ENCODE results near the gene THSD4.
A peak's percentile ranks its signal among the peaks of the same experiment; 100 is the strongest.
"Not testable (repeated sequence)": the region's sequence is repeated elsewhere in the genome, so short reads cannot be mapped to it uniquely, and the experiment has no call there.

THSD4 gene

DNA sequence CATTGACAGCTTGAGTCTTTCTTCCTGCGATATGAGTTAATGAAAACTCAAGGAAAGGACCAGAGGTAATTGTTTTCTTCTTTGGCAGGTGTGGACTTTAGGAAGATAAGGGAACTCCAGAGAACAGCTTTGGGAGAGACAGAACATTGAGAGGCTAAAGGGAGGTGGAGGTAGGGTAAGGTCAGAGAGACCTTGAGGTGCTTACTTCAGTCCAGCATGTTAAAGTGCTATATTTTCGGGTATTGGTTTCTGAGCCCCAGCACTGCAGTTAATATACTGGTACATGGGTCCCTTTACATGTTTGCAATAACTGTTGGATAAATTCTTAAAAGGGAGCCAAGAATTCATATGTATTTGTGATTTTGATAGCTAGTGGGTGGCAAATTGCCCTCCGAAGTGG, 322.1 kb downstream of the THSD4 start:
- H3K27ac ChIP-seq = no peak overlapping the region
- no peak for DNase-seq (ENCODE audit: low spot score)

DNA sequence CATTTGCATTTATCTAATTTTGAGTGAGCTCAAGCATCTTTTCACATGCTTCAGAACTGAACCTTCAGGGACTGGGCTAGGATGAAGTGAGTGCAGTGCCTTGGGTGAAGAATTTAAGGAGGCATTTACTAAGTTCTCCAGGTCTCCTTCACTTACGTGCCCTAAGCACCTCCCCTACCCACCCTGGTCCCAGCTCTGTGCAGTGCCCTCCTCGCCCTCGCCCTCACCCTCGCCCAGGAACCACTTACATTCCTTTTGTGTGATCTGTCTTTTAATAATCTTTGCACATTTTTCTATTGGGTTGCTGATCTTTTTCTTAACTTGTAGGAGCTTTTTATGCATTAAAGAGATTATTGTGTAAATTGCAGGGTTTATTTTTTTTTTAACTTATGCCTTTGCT, 322.6 kb downstream of the THSD4 start:
- TF ChIP-seq, protein P1, sequence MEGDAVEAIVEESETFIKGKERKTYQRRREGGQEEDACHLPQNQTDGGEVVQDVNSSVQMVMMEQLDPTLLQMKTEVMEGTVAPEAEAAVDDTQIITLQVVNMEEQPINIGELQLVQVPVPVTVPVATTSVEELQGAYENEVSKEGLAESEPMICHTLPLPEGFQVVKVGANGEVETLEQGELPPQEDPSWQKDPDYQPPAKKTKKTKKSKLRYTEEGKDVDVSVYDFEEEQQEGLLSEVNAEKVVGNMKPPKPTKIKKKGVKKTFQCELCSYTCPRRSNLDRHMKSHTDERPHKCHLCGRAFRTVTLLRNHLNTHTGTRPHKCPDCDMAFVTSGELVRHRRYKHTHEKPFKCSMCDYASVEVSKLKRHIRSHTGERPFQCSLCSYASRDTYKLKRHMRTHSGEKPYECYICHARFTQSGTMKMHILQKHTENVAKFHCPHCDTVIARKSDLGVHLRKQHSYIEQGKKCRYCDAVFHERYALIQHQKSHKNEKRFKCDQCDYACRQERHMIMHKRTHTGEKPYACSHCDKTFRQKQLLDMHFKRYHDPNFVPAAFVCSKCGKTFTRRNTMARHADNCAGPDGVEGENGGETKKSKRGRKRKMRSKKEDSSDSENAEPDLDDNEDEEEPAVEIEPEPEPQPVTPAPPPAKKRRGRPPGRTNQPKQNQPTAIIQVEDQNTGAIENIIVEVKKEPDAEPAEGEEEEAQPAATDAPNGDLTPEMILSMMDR (IDR thresholded peaks at IDR 0.05) = no peak
- H3K27ac ChIP-seq = no peak overlapping the region
- no peak for DNase-seq (ENCODE audit: low spot score)

More for the DNA sequence above, 322.1 kb downstream of the THSD4 start:
- H3K4me3 ChIP-seq = no peak overlapping the region
- TF ChIP-seq, protein P1 (IDR thresholded peaks at IDR 0.05) = no peak

DNA sequence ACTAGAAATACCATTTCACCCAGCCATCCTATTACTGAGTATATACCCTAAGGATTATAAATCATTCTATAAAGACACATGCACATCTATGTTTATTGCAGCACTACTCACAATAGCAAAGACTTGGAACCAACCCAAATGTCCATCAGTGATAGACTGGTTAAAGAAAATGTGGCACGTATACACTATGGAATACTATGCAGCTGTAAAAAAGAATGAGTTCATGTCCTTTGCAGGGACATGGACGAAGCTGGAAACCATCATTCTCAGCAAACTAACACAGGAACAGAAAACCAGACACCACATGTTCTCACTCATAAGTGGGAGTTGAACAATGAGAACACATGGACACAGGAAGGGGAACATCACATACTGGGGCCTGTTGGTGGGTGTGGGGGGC, 324.2 kb downstream of the THSD4 start:
- not testable (repeated sequence) for H3K27ac ChIP-seq; H3K4me3 ChIP-seq; DNase-seq (ENCODE audit: low spot score)

More for the DNA sequence above, 322.6 kb downstream of the THSD4 start:
- H3K4me3 ChIP-seq = no peak overlapping the region

DNA sequence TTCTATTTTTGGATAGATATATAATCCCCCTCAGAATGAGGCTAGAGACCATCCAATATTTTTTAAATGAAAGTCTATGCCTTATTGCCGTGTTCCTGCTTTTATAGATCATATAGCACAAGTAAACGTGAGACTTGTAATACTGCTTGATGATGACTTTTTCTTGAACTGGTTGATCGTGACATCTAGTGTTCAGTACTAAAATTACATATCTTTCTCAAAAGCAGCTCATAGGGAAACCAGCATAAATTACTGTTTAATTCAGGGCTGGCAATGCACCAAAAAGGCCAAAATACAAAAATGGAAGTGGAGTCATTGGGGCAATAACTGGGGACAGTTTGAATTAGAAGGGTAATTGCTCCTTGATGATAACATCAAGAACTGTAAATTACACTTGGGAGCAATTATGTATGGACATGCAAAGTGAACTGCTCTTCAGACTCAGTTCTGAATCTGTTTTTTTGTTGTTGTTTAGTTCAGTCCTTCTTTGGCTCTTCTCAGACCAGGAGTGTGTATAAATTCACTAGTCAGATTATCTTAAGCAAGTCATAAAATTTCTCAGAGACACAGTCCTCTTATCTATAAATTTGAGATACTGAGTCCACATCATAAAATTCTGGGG, 325.3 kb downstream of the THSD4 start:
- Histone ChIP-seq H3K4me3 (no peak overlapping the region), H3K27ac (no peak overlapping the region)
- DNase-seq (ENCODE audit: low spot score) = no peak
- TF ChIP-seq, protein P1 (IDR thresholded peaks at IDR 0.05) = peak; percentile 35

DNA sequence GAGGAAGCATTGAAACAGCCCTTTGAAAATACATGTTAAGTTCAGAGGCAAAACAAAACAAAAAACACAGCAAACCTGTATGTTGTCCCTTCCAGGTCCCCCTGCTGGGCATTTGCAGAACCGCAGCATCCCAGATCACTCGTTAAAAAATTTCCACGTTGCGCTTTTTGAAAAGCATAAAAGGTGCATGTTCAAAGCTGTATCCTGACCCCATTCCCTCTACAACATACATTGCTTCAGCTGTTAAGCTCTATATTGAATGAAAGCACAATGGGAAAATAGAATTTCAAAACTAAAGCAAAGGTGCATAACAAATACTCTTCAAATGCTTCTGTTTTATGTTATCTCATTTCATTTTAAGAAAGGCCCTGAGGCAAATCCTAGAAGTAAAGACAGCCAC, 328.3 kb downstream of the THSD4 start:
- DNase-seq (ENCODE audit: low spot score) = no peak
- H3K27ac ChIP-seq = no peak overlapping the region
- TF ChIP-seq, protein P1 (IDR thresholded peaks at IDR 0.05) = peak; percentile 78
- no peak overlapping the region for H3K4me3 ChIP-seq

DNA sequence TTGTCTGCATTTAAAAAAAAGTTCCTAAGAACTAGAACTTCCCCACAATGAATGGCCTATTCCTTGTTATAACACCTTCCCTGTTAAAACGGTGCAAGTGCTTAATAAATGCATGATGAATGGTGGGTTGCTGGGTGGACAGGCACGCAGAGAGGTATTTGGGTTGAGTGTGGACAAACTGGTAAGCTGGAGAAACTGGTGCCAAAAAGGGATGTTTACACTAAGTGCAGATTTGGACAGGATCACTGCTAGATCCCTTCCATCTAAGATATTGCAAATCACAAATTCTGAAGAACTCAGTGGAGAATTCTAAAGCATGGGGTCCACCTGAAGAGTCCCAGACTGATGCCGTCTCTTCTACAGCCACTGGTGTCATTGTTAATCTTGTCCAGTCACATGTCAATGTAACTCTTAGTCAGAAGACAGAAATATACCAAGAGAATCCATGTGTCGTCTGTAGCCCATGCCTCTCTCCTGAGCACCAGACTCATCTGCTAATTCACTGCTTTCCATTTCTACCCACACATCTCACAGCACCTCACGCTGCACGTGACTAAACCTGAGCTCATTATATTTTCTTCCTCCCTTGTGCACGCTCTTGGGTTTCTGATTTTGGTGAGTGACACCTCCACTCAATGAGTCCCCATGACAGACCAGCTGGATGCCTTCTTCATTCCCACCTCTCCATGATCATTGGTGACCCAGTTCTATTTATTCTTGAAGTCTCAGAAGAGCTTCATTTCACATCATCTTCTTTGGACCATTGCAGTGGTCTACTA, 328.9 kb downstream of the THSD4 start:
- no peak overlapping the region for H3K27ac ChIP-seq
- TF ChIP-seq, protein P1 (IDR thresholded peaks at IDR 0.05) = no peak
- no peak for DNase-seq (ENCODE audit: low spot score)

DNA sequence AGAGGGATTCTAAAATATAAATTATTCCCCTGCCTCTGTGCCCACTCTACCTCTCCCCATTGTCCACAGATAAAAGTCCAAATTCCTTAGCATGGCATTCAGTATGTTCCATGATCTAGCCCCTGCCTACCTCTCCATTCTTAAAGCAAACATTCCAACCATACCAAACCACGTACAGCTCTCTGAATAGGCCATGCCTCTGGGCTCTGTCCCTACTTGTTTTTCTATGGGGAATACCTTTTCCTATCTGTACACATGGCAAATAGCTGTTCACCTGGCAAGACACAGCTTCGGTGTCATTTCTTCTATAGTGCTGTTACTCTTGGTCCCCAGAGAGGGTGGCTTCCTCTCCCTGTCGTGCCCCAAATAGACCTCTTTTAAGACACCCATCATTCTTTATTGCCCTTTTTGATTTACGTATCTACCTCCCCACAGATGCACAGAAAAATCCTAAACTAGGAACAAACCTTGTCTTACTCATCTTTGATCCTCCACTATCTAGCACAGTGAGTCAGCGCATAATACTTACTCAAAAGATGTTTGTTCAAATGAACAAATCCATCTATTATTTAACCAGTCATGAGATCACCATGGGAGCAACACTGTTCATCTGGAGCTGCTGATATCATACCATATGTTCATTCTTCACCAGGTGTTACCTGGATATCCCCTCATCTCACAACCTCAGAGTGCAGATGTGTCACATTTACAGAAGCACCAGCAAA, 329.8 kb downstream of the THSD4 start:
- H3K4me3 ChIP-seq = no peak overlapping the region
- TF ChIP-seq, protein P1 (IDR thresholded peaks at IDR 0.05) = no peak
- no peak overlapping the region for H3K27ac ChIP-seq
- no peak for DNase-seq (ENCODE audit: low spot score)

More for the DNA sequence above, 328.9 kb downstream of the THSD4 start:
- H3K4me3 ChIP-seq = no peak overlapping the region
